MCF 10A (cell line): ENCODE results near the gene TOR1B. TPM values are rescaled to one million over a fixed set of nuclear protein-coding genes. Genes with fewer than 3 reads are reported as not detected.

Experiments used
- BruUV-seq: library from RNA; stranded (reverse); fragments of 400-500 nt; replicated peaks from 2 replicates; lab custom pipeline; 2021; lab: Mats Ljungman, UMichigan
- CTCF ChIA-PET: fragments of 300-600 bp; sonication (Branson Sonifier 250); formaldehyde crosslinking; extraction: SDS; loops from one replicate; lab custom pipeline; 2021; ENCODE audit warnings: antibody characterized with exemption, inconsistent platforms; lab: Yijun Ruan, JAX
- POLR2A ChIA-PET: fragments of 300-600, 350-650 bp; sonication (Branson Sonifier 250); formaldehyde crosslinking; extraction: SDS; loops from one replicate; lab custom pipeline; 2020; ENCODE audit warnings: antibody characterized with exemption, inconsistent platforms; lab: Yijun Ruan, JAX
- DNase-seq: peaks from one replicate; pipeline ENCODE4 v3.0.0-alpha.2; 2018; ENCODE audit not compliant: unreplicated experiment
- H3K27ac Mint-ChIP-seq: one replicate; pipeline ENCODE4 v1.8.0; 2022; ENCODE audit warnings: mild to moderate bottlenecking, low read depth, mixed read lengths; ENCODE audit not compliant: unreplicated experiment
- H3K27me3 Mint-ChIP-seq: one replicate; pipeline ENCODE4 v1.8.0; 2022; ENCODE audit warnings: mixed read lengths; ENCODE audit not compliant: insufficient read depth, unreplicated experiment
- H3K36me3 Mint-ChIP-seq: one replicate; pipeline ENCODE4 v1.8.0; 2022; ENCODE audit warnings: mild to moderate bottlenecking, moderate library complexity, mixed read lengths; ENCODE audit not compliant: insufficient read depth, unreplicated experiment
- H3K4me1 Mint-ChIP-seq: one replicate; pipeline ENCODE4 v1.8.0; 2022; ENCODE audit warnings: mixed read lengths; ENCODE audit not compliant: insufficient read depth, unreplicated experiment
- H3K4me3 Mint-ChIP-seq: one replicate; pipeline ENCODE4 v1.8.0; 2022; ENCODE audit warnings: mild to moderate bottlenecking, moderate library complexity, mixed read lengths; ENCODE audit not compliant: unreplicated experiment
- H3K9me3 Mint-ChIP-seq: one replicate; pipeline ENCODE4 v1.8.0; 2022; ENCODE audit warnings: mixed read lengths; ENCODE audit not compliant: unreplicated experiment
- CTCF ChIP-seq: fragments of 200-600 bp; IDR thresholded peaks from one replicate; pipeline ENCODE4 v1.8.0; 2022; ENCODE audit warnings: antibody characterized with exemption, mild to moderate bottlenecking; ENCODE audit not compliant: unreplicated experiment
- intact Hi-C: fragments of 100-400 bp; cut with micrococcal nuclease; formaldehyde crosslinking; loops from 2 replicates; pipeline ENCODE4 v1.14.1; 2022
- total RNA-seq: library from RNA; stranded (reverse); gene quantifications from 2 replicates; pipeline ENCODE4 v1.2.3, GENCODE V29; 2022

The TOR1B gene
- total RNA-seq, 1 experiment from 2014 or later: 14.8 TPM

DNA sequence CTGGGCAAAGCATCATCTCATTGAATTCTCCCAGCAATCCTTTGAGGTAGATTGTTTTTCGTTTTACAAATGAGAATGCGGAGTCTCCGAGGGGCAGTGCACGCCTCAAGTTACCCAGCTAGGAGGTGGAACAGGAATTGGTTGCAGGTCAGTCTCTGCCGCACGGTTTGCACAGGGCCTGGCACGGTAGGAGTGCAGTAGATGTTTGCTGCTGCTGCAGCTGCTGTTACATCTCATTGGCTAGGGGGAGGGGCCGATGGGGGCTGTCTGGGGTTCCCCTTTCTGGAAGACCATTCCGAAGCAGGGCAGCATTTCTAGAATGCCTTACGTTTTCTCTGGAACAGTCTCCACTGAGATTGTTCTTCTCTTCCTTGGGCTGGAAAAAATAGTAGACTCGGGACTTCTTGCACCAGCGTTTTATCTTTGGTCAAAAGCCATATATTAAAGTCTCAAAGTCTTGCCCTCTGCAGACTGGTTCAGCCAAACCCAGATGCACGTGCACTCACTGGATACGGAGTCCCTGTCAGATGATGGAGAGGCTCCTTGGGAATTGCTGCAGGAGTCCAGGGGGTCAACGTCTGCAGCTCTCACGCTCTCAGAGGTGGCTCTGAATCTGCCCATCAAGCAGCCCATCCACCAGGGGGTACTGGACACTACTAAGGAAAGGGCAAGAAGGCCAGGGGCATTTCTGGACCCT is 33.5 kb downstream of the TOR1B start:
- no peaks in the 10 kb centered on the region for H3K9me3 Mint-ChIP-seq
- H3K27me3 Mint-ChIP-seq: no peaks in the 10 kb centered on the region
- peaks cover 26% of the 10 kb centered on the region for H3K4me1 Mint-ChIP-seq
- peaks cover 19% of the 10 kb centered on the region for H3K36me3 Mint-ChIP-seq
- peak overlapping the region; percentile 97 for H3K4me3 Mint-ChIP-seq
- POLR2A ChIA-PET: interaction anchor here (1.3 to 4.1 kb wide), 4 partner anchors 8 to 159 kb away, joined by 3 to 32 read pairs (median 10); partner anchors contain the start of genes TOR1A and TOR1B
- no peak for TF ChIP-seq CTCF
- intact Hi-C loops: no loop called here
- BruUV-seq: no TSS peak
- no peak for DNase-seq
- CTCF ChIA-PET: interaction anchor here (1.1 to 1.3 kb wide), 2 partner anchors 49 to 624 kb away, joined by 3 to 8 read pairs; no protein-coding TSS in a partner anchor
- peak overlapping the region; percentile 98 for H3K27ac Mint-ChIP-seq

DNA sequence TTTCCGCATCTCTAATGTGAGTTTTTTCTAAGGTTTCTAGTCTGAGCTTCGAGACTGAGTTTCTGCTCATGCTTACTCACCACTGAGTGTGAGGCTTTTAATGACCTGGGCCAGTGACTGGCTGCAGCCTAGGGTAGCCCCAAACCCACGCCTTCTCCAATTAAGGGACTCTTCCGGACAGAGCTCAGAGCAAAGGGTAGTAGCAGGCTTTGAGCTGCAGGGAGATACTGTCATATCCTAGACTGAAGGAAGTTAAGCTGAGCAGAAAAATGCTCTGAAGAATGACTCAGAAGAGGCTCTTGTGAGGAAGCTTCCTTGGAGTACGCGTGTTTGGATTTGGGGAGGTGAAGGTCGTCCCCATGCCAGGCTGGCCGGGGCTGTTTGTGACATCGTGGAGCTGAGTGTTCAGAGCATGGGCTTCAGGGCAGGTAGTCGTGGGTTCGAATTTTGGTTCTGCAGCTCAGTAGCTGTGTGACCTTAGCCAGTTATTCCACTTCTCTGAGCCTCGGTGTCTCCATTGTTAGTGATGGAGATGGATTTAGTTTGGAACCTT is 35.8 kb downstream of the TOR1B start:
- H3K27ac Mint-ChIP-seq: no peak overlapping the region
- H3K36me3 Mint-ChIP-seq: no peaks in the 10 kb centered on the region
- BruUV-seq: no TSS peak
- no peak for TF ChIP-seq CTCF
- intact Hi-C loops: no loop called here
- POLR2A ChIA-PET: interaction anchor here (0.5 to 1.0 kb wide), 2 partner anchors 93 to 200 kb away, joined by 3 to 5 read pairs; no protein-coding TSS in a partner anchor
- H3K9me3 Mint-ChIP-seq: no peaks in the 10 kb centered on the region
- H3K4me1 Mint-ChIP-seq: peaks cover 20% of the 10 kb centered on the region
- no peak overlapping the region for H3K4me3 Mint-ChIP-seq
- no peaks in the 10 kb centered on the region for H3K27me3 Mint-ChIP-seq
- CTCF ChIA-PET: interaction anchor here (0.5 to 0.6 kb wide), 3 partner anchors 12 to 254 kb away, joined by 3 to 4 read pairs (median 3); no protein-coding TSS in a partner anchor
- peak; percentile 55 for DNase-seq

DNA sequence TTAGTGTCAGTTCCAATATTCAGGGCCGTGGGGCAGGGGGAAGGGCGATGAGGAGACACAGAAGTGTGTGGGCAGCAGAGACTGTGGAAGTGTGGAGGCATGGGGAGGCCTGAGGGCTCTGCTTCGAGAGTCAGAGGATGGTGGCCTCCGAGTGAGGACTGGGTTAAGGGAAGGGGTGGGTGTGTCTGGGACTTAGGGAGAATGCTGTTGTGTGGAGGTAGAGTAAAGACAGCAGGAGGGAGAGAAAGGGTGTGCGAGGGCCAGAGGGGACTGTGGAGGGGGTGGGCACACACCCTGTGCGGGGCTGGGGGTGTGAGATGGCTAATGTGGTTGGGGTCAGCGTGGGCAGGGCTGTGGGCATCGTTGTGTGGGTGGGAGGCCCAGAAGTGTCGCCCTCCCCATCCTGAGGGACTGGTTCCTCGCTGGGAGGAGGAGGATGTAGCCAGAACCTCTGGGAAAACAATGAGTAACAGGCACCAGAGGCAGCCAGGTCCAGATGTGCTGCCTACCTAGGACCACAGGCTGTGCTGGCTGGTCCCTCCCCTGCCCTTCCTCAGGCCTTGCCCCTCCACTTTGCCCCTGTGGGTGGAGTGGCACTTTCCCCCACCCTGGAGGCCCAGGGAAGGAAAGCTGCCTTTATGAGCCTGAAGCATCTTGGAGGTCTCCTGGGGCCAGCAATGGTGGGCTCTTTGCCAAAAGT is 36.5 kb downstream of the TOR1B start:
- H3K27ac Mint-ChIP-seq: no peak overlapping the region
- BruUV-seq: no TSS peak
- ChIA-PET POLR2A (interaction anchor here (0.5 to 1.0 kb wide), 2 partner anchors 92 to 200 kb away, joined by 3 to 5 read pairs; no protein-coding TSS in a partner anchor), CTCF (interaction anchor here (0.5 kb wide), 1 partner anchor 229 kb away, joined by 3 read pairs; no protein-coding TSS in a partner anchor)
- intact Hi-C loops: no loop called here
- TF ChIP-seq CTCF: no peak
- peaks cover 15% of the 10 kb centered on the region for H3K4me1 Mint-ChIP-seq
- no peaks in the 10 kb centered on the region for H3K36me3 Mint-ChIP-seq
- no peaks in the 10 kb centered on the region for H3K27me3 Mint-ChIP-seq
- no peak for DNase-seq
- no peaks in the 10 kb centered on the region for H3K9me3 Mint-ChIP-seq
- H3K4me3 Mint-ChIP-seq: no peak overlapping the region

GRCh38 chr9:129840034-129840433 is 37.0 kb downstream of the TOR1B start:
- H3K36me3 Mint-ChIP-seq: no peaks in the 10 kb centered on the region
- peaks cover 15% of the 10 kb centered on the region for H3K4me1 Mint-ChIP-seq
- CTCF ChIA-PET: no interaction called here
- POLR2A ChIA-PET: no interaction called here
- intact Hi-C loops: no loop called here
- H3K27ac Mint-ChIP-seq: no peak overlapping the region
- no TSS peak for BruUV-seq
- no peak for TF ChIP-seq CTCF
- no peak overlapping the region for H3K4me3 Mint-ChIP-seq
- no peaks in the 10 kb centered on the region for H3K27me3 Mint-ChIP-seq
- DNase-seq: no peak
- H3K9me3 Mint-ChIP-seq: no peaks in the 10 kb centered on the region
